ENCODE measurements around the gene LINS1.
A peak's percentile ranks its signal among the peaks of the same experiment; 100 is the strongest.

GRCh38 chr15:100572362-100572983 lies 29.5 kb downstream of the LINS1 start:
- TF ChIP-seq CTCF (IDR thresholded peaks at IDR 0.05) (peak; percentile 27 to 61 (median 33)), POLR2A (IDR thresholded peaks at IDR 0.05) (no peak)
